ENCODE results near the gene SEPTIN8. TPM values are rescaled to one million over a fixed set of nuclear protein-coding genes. Genes with fewer than 3 reads are reported as not detected.

SEPTIN8 gene
- total and polyA plus RNA-seq, 2 of the 13 experiments (the other 11 are each of a cell fraction or from before 2014, with no cell fraction given) = 41.4 to 49.9 TPM

GRCh38 chr5:132758451-132758850 is 18.6 kb downstream of the SEPTIN8 start (continued):
- no peak for TF ChIP-seq GLMP (CRISPR knock-in tag; IDR thresholded peaks at IDR 0.05; ENCODE audit: borderline replicate concordance)
- TF ChIP-seq PHF8 (CRISPR knock-in tag; IDR thresholded peaks at IDR 0.05) = no peak
- no peak for TF ChIP-seq ZNF850 (CRISPR knock-in tag; conservative IDR thresholded peaks at IDR 0.05)

- H3K4me2 ChIP-seq (ENCODE audit: low read depth, low read length) = no peak overlapping the region
- H3K79me2 ChIP-seq (ENCODE audit: insufficient read depth, low read length) = no peaks in the 10 kb centered on the region
- WGBS (ENCODE audit: low lambda C conversion rate) = no CpG with 5 or more reads among the region's 5 CpGs
- intact Hi-C loops (cut with micrococcal nuclease; ENCODE audit: unreplicated experiment) (no loop called here), in situ Hi-C loops (cut with HindIII; ENCODE audit: extremely low pct_ligation_motif_present, low pct_unique_long_range_greater_than_20kb) (no loop called here)
- H3K4me3 ChIP-seq (replicated peaks in 1 of 3; ENCODE audit: insufficient read depth in 1 of 3, low read depth in 2 of 3, low read length in 3 of 3) = no peak overlapping the region
- ChIA-PET CTCF (ENCODE audit: low intra/inter-chr PET ratio, low total read pairs) (no interaction called here), POLR2A (no interaction called here)
- H2AFZ ChIP-seq (ENCODE audit: low read length) = no peak overlapping the region
- FAIRE-seq (no peak), ATAC-seq (no peak), DNase-seq (ENCODE audit: low spot score) (no peak)
- no peaks in the 10 kb centered on the region for H4K20me1 ChIP-seq (ENCODE audit: insufficient read depth, low read length)
- H3K36me3 ChIP-seq (replicated peaks in 1 of 2; ENCODE audit: control insufficient read depth in 1 of 2, insufficient read depth in 2 of 2, low read length in 2 of 2) = peaks cover 12 to 30% of the 10 kb centered on the region in 2 experiments
- no peaks in the 10 kb centered on the region for H3K9me3 ChIP-seq (ENCODE audit: low read length)
- no peaks in the 10 kb centered on the region for H3K4me1 ChIP-seq (ENCODE audit: insufficient read depth, low read length)
- BruUV-seq (replicated peaks) = no TSS peak
- H3K27ac ChIP-seq (ENCODE audit: extremely low read length, insufficient read depth, low read length) = no peak overlapping the region
- H3K9ac ChIP-seq (ENCODE audit: insufficient read depth, low read depth, low read length) = no peak overlapping the region
- H3K27me3 ChIP-seq (ENCODE audit: control insufficient read depth in 1 of 2, insufficient read depth in 2 of 2, low read length in 2 of 2) = no peaks in the 10 kb centered on the region
- TF ChIP-seq DNMT1 (CRISPR knock-in tag; IDR thresholded peaks at IDR 0.05) (no peak), ZBTB26 (CRISPR knock-in tag; IDR thresholded peaks at IDR 0.05; ENCODE audit: borderline replicate concordance) (no peak), ZNF276 (CRISPR knock-in tag; IDR thresholded peaks at IDR 0.05; ENCODE audit: low read depth) (no peak), ZNF281 (CRISPR knock-in tag; IDR thresholded peaks at IDR 0.05; ENCODE audit: borderline replicate concordance) (no peak), ZNF501 (CRISPR knock-in tag; IDR thresholded peaks at IDR 0.05) (no peak), RNF219 (CRISPR knock-in tag; IDR thresholded peaks at IDR 0.05) (no peak), ZNF124 (CRISPR knock-in tag; IDR thresholded peaks at IDR 0.05) (no peak), ZFAT (CRISPR knock-in tag; conservative IDR thresholded peaks at IDR 0.05) (no peak)
These were observed 20.5 kb downstream of the SEPTIN8 start for GRCh38 chr5:132756542-132756941.

Measured in HepG2 (cell line).